Measurements from ENCODE around the gene DOK4.

GRCh38 chr16:57517397-57518367, 31.4 kb upstream of the DOK4 start:
- TF ChIP-seq, protein P1, sequence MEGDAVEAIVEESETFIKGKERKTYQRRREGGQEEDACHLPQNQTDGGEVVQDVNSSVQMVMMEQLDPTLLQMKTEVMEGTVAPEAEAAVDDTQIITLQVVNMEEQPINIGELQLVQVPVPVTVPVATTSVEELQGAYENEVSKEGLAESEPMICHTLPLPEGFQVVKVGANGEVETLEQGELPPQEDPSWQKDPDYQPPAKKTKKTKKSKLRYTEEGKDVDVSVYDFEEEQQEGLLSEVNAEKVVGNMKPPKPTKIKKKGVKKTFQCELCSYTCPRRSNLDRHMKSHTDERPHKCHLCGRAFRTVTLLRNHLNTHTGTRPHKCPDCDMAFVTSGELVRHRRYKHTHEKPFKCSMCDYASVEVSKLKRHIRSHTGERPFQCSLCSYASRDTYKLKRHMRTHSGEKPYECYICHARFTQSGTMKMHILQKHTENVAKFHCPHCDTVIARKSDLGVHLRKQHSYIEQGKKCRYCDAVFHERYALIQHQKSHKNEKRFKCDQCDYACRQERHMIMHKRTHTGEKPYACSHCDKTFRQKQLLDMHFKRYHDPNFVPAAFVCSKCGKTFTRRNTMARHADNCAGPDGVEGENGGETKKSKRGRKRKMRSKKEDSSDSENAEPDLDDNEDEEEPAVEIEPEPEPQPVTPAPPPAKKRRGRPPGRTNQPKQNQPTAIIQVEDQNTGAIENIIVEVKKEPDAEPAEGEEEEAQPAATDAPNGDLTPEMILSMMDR (IDR thresholded peaks at IDR 0.05): no peak
- no peak for TF ChIP-seq POLR2A (IDR thresholded peaks at IDR 0.05)

All from vagina (tissue), 2 donors.